SW480 (cell line): ENCODE measurements around the gene AK4.
A peak's percentile ranks its signal among the peaks of the same experiment; 100 is the strongest.
"Not testable (repeated sequence)": the region's sequence is repeated elsewhere in the genome, so short reads cannot be mapped to it uniquely, and the experiment has no call there.

Experiments
- DNase-seq: peaks from one replicate; pipeline ENCODE4 v3.0.0-alpha.2; 2016; ENCODE audit warnings: low spot score

AK4 gene

DNA sequence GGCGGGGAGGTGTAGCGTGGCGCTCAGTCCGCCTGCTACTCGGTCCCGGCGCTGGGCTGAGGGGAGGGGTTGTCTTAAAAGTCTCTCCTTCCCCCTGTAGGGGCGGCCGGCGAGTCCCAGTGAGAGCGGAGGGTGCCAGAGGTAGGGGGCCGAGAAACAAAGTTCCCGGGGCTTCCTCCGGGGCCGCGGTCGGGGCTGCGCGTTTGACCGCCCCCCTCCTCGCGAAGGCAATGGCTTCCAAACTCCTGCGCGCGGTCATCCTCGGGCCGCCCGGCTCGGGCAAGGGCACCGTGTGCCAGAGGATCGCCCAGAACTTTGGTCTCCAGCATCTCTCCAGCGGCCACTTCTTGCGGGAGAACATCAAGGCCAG, at the start of gene AK4:
TSS of gene AK4 (plus strand) at position 26 of the 370 bp plus-strand sequence. CDS start at position 231, 205 bp downstream.
- not testable (repeated sequence) for DNase-seq

DNA sequence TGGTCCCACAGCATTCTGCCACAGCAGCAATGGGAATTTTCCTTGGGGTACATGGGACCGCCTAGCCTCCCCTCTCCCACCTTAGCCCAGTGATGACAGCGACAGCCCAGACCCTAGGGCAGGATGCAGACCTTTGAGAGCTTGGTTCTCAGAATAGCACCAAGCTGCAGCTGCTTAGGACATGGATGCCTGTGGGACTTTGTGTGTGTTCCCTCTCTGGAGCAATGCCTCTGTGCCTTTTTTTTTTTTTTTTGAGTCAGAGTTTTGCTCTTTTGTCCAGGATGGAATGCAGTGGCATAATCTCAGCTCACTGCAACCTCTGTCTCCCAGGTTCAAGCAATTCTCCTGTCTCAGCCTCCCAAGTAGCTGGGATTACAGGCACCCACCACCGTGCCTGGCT, 44.2 kb upstream of the AK4 start:
- DNase-seq: no peak

DNA sequence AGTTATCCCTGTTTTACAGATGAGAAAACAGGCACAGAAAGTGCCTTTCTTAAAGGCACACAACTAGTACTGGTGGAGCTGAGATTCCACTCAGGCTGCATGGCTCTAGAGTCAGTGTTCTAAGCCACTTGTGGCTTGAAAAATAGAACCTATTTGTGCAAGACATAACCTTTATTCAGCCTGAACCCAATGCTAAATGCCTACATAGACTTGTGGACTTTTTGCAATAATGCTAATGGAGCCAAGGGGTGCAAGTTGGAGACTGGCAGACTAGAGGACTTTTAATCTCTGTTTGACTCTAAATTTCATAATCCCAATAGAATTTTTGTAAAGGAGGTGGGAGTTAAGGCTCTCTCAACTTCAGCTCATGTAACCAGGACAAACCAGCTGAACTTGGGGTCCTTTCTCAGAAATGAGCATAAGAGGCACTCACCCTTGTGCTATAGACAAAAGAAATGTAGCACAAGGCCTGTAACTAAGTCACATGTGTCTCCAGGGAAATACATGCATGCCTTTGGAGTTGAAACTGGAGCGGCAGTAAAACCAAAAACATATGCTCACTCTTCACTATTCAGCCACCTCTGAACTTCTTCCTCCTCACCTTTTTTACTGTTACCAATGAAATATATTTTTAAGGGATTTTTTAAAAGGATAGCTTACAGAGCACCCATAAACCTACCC, 43.0 kb upstream of the AK4 start:
- DNase-seq: no peak

DNA sequence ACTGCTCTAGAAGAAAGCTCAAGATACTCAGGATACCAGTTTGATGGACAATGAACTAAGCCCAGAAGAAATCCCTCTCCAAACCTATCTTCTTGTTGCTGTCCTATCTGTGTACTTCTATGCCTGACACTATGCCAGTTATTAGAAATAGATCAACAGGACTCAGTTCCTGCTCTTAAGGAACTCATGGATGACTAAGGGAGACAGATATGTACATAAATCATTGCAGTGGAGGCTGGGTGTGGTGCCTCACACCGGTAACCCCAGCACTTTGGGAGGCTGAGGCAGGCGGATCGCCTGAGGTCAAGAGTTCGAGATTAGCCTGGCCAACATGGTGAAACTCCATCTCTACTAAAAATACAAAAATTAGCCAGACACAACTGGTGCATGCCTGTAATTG, 42.4 kb upstream of the AK4 start:
- no peak for DNase-seq

DNA sequence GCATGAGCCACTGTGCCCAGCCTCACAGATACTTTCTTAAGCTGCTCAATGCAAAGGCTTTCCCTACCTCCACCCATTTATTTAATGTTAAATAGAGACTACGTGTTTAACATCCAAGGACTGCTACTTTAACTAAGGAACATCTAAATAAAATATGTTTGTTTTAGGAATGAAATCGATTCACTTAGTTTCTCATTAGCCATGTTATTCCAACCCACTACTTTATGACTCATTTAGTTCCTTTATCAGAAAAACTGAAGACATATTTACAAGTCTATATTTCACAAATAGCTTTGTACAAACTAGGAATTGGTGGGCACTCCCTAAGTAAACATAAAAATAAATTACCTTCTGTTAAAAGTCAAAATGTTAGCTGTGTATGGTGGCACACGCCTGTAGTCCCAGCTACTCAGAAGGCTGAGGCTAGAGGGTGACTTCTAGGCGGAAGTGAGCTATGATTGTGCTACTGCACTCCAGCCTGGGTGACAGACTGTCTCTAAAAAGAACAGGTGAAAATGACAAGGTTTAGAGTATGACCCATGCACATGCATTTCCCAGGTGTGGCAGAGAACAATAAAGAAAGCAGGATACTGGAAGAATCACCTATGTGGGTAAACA, 39.9 kb upstream of the AK4 start:
- peak; percentile 26 for DNase-seq

DNA sequence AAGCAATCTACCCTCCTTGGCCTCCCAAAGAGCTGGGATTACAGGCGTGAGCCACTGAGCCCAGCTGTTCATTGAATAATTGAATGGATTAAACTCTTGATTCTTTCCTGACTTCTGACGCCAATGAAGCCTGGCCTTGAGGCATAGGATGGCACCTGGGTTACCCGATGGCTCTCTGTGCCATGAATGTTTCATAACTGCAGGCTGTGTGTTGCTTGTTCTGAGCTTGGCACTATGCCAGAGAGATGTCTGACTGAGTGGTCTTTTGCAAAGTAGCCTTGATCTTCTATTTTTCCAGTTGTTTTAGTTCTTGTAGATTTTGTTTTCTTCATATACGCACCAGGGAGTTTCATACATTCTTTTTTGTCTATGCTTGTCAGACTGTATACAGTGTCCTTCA, 38.5 kb upstream of the AK4 start:
- no peak for DNase-seq

DNA sequence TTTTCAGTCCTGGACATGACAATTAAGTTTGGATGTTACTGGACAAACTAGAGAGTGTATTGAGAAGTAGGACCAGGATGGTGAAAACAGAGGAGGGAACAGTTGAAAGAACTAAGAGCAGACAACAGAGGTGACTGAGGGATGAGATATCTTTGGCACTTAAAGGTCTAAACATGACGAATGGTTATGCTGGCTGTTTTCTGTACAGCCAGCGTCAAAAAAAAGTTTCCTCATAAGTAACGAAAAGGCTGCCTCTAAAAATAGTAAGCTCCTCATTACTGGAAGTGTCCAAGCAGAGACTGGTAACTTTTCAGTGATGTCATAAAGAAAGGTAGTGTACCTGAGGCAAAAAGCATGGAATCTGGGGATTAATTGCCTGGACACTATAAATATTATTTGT, 35.2 kb upstream of the AK4 start:
- no peak for DNase-seq

DNA sequence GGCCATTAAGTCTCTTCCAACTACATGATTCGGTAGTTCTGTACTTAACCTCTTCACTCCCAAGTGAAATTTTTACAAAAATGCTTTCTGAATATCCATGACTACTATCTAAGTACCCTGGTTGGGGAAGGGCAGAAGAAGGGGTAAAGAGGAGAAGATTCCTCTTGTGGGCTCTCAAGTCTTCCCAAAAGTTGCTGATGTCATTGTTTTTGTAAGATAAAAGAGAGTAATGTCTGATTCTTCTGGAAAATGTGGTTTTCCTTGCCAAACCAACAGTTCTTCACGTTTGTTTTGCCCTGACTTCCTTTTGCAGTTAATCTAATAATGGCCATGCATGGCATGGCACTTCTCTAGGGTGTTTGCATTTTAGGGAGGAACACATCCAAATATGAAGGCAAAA, 34.7 kb upstream of the AK4 start:
- no peak for DNase-seq

DNA sequence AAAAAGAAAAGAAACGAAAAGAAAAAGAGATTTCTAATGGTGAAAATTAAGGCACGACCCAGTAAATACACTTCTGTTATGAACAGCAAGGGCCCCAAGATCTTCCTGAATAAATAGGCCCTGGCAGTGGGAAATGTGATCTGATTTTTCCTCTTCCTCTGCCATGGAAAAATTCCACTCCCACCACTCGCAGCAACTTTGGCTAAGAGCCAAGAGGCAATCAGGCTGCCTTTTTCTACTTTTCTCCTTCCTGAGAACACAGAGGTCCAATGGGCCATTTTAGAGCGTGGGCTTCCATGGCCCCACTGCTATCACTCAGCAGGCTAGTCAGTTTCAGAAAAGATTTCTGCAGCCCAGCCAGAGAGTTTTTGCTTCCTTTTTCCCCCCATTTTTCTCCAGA, 33.7 kb upstream of the AK4 start:
- no peak for DNase-seq

DNA sequence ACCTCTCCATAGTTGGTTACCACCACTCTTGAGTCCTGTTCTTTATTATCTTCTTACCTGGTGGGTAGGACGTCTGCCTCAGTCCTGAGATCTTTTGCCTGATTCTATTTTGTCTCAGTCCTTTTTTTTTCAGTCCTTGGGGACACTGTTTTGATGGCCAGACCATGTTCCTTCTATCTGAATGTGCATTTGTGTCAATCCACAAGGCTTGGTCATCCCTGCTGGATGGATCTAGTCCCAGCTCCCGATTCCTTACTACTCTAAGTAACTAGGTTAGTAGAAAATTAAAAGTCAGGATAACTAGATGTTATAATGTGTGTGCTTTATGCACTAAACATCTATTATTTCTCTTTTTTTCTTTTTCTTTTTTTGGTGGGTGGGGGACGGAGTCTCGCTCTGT, 28.1 kb upstream of the AK4 start:
- no peak for DNase-seq

DNA sequence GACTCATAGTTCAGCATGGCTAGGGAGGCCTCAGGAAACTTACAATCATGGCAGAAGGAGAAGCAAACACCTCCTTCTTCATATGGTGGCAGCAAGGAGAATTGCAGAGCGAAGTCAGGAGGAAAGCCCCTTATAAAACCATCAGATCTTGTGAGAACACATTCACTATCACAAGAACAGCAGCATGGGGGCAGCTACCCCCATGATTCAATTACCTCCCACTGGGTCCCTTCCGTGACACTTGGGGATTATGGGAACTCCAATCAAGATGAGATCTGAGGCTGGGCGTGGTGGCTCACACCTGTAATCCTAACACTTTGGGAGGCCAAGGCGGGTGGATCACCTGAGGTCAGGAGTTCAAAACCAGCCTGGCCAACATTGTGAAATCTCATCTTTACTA, 18.9 kb upstream of the AK4 start:
- not testable (repeated sequence) for DNase-seq

DNA sequence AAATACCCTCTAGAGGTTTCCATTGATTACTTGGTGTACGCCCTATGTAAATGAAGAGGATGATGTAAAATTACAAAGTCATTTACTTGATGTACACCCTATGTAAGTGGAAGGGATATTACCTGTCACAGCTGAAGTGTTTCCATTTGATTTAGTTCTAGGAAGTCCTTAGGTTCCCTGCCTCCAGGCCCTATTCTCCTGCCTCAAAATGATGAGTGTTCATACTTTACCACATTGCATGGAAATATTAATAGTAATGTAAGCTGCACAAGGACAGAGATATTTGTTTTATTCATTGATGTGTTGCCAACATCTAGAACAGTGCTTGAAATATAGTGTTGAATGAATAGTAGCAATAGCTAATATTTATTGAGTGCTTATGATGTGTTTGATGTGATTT, 9.5 kb upstream of the AK4 start:
- DNase-seq: no peak

DNA sequence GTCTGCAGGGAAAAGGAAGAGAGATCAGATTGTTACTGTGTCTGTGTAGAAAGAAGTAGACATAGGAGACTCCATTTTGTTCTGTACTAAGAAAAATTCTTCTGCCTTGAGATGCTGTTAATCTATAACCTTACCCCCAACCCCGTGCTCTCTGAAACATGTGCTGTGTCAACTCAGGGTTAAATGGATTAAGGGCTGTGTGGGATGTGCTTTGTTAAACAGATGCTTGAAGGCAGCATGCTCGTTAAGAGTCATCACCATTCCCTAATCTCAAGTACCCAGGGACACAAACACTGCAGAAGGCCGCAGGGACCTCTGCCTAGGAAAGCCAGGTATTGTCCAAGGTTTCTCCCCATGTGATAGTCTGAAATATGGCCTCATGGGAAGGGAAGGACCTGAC, 8.2 kb upstream of the AK4 start:
- DNase-seq: not testable (repeated sequence)

DNA sequence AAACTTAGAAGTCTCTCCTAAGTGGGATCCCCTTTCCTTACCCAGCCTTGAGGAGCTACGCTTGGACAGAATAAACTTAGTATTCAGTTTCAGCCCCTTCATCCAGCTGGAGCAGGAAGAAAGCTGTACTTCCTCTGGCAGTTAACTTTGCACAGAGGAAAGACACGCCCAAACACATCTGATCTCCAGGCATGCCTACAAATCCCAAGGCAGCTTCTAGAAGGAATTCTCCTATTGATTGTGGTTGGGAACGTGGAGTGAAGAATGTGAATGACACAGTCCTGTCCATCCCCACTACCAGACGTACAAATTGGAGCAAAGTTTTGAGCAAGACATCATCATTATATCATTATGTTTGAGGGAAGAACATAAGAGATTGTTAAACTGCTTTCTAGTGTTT, 6.6 kb upstream of the AK4 start:
- DNase-seq: peak; percentile 35

DNA sequence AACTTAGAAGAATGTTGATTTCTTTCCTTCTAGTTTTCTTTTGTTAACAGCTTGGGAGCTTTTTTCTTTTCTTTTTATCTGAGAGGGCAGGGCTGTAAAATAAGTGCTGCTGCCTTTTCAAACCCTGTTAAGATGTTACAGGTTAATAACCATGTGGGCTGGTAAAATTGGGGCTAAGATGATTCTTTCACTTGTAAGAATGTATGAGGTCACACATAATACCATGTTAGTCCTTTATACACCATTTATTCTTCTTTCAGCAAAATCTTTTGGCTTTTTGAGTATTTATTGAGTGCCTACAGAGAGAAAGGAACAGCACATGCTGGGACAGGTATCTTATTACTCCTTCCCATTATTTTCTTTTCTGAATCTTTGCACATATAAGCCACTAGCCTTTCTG, 6.1 kb upstream of the AK4 start:
- no peak for DNase-seq

DNA sequence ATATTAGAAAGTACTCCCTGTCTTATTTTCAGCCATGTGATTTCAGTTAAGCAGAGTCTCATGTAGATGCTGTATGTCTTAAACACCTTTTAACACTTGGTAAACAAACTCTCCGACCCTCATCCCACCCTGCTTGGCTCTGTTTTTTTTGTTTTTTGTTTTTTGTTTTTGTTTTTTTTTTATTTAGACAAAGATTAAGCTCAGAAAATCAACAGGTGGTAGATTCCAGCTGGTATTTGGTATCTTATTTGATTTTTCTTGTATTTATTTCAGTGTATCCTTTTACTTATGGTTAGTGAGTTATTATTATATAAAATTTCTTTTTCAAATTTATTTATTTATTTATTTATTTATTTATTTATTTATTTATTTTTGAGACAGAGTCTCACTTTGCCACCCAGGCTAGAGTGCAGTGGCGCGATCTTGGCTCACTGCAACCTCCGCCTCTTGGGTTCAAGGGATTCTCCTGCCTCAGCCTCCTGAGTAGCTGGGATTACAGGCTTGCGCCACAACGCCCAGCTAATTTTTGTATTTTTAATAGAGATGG, 4.8 kb upstream of the AK4 start:
- not testable (repeated sequence) for DNase-seq

DNA sequence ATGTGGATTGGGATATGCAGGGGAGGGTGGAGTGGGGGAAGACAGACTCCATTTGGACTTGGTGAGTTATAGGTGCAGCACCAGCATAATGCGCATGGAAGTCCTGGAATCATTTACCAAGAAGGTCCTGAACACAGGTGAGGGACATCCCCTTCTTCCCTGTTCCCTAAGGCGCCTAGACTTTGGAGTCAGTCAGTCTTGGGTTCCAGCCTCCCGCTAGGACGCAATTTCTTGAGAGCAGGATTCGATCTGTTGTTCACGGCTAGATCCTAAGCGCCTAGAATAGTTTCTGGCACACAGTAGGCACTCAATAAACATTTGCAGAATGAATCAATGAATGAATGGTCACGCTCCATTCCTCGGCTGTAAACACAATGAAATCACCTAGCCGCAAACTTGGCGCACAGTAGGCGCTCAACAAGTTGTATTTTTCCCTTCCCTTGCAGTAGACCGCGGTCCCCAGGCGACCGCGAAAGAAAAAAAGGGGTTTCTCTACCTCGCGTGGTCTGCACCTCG, 1.0 kb upstream of the AK4 start:
- no peak for DNase-seq

DNA sequence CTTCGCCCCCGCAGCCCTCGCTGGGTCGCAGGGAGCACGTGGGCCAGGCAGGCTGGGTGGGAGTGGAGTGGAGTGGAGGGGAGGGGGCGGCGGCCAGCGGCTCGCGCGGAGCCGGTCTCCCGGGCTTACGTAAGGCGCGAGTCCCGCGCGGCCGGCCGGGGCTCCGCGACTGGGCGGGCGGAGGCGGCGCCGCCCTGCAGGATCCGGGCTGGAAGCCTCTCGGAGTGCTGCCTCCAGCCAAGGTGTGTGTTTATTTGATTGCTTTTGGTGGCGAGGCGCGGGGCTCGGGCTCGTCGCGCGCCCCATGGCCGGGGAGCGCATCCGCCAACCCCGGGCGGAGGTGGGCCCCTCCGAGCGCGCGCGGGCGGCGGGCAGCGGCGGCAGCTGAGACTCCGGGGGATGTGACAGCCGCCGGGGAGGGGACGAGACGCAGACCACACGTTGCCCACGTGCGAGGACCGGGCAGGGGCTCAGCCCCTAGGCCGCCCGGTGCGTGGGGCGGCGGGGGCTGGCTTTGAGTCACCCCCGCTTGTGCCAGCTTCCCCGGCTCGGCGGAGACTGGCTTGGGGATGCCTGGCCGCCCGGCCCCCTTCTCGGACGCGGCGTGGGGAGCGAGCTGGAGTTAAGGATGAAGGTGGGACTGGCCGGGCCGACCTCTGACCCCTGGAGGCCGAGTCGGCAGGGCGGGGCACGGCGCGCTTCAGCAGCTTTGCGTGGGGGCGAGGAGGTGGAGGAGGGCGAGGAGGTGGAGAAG, 402 bp upstream of the AK4 start:
- peak; percentile 54 for DNase-seq

DNA sequence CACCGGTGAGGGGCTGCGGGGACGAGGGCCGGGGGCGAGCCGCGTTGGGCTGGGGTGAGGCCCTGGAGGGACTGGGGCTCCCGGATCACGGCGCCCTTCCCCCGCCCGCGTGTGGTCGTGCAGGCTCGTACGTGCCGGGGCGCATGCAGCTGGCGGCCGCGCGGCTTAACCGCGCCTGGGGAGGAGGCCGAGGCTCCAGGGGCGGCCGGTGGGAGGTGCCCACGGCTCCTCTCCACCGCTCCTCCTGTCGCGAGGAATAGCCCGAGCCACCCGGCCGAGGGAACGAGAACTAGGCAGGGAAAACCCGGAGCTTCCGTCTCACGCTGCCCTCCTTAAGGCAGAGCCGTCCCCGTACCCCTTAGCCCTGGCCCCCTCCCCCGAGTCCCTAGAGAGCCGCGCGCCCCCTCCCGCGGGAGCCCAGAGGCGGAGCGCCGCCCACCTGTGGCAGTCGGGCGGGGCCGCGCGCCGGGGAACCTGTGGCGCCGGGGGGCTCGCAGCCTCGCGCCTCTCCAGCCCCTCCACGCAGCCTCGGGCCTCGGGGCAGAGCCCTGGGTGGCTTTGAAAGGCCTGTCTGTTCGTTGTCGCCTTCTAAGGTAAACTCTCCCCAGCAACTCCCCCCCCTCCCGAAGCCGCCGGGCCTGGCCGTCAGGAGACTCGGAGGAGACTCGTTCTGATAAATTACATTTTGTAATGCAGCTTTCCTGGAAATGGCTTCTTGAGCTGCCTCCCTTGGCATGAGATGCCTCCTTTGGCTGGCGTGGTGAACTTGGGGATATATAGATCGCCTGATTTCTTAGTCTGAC, 746 bp downstream of the AK4 start:
- DNase-seq: peak; percentile 46

DNA sequence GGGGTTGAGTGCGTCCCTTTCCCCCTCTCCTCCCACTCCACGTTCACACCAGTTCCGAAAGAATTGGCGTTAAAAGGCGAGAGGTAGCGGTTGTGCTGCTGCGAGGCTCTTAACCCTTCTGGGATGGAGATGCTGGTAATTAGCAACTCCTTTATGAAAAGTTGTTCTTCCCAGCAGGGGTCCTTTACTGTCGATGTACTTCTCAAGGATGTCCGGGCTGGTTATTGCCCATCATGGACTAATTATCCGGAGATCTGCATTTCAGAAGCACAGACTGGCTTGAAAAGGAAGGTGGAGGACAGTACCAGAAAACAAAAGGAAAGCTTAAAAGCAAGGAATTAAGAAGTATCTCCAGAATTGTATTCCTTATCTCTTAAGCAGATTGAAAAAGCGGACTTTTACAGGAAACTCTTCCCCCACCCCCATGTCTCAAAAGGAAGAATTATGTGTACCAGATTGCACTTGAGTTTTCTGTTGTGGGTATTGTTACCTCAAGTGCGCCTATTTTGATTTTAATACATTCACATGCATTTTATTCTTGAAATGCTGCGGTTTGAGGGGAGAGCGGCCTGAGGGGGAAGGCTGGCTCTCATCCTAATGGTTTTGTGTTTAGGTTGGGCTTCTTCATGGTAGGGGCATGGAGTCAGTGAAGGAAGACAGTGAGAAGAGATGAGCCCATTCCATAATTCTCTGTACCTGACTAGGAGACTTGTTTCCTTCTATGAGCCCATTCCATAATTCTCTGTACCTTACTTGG, 1.5 kb downstream of the AK4 start:
- DNase-seq: no peak

DNA sequence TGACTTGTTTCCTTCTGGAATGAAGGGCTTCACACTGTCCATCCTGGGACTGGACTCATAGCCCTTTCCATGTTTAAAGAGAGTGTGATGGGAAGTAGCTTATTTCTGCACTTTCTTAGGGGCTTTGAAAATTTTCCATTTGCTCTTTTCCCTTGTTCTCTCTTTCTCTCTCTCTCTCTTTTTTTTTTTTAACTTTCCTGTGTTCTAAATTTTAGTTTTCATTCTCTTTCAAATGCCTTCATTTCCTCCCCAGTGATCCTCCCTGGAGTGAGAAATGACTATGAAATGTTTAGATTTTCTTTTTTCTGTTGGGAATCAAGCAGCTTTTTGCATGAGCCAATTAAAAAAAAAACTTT, 2.1 kb downstream of the AK4 start:
- DNase-seq: no peak
